ENCODE data around the gene SUPT16H. TPM values are rescaled to one million over a fixed set of nuclear protein-coding genes. Genes with fewer than 3 reads are reported as not detected.
A peak's percentile ranks its signal among the peaks of the same experiment; 100 is the strongest.

The SUPT16H gene
- total and polyA plus RNA-seq, 2 of the 13 experiments (the other 11 are each of a cell fraction or from before 2014, with no cell fraction given): 77.5 to 230 TPM

DNA sequence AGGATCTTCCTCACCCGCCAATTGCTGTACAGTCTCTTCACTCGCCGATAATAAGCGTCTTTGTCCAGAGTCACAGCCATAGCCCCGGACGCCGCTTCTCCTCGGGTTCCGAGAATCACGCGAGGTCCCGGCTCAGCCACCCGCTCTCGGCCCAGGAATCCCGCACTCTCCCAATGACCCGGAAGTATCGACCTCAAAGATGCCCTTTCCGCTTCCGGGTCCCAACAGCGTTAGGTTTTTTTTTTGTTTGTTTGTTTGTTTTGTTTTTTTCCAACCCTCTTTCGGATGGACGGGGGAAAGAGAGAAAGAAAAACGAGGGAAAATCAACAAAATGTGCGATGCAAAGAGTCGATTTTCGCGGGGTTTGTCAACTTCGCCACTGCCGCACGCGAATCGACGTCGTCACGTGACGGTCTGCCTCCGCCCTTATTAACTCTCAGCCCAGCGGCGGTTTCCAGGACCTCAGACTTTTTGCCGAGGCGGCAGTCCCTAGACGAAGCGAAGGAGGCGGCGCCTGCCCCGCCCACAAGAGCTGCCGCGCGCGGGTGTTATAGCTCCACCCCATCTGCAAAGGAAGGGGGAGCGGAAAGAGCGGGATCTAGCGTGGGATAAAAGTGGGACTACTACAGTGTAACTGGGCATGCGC lies at the start of gene SUPT16H (continued):
- TF ChIP-seq KDM5A (IDR thresholded peaks at IDR 0.05; ENCODE audit: borderline replicate concordance, low read length): peak; percentile 94
- peak; percentile 48 for TF ChIP-seq ELF3 (CRISPR knock-in tag; IDR thresholded peaks at IDR 0.05)
- TF ChIP-seq SRSF1 (optimal IDR thresholded peaks at IDR 0.05; ENCODE audit: low read depth, low read length): peak; percentile 94
- TF ChIP-seq ZNF33A (CRISPR knock-in tag; IDR thresholded peaks at IDR 0.05; ENCODE audit: borderline replicate concordance): peak; percentile 82; the same call in 1 of the 2 replicates
- TF ChIP-seq ISX (CRISPR knock-in tag; conservative IDR thresholded peaks at IDR 0.05): no peak
- TF ChIP-seq, protein P1, sequence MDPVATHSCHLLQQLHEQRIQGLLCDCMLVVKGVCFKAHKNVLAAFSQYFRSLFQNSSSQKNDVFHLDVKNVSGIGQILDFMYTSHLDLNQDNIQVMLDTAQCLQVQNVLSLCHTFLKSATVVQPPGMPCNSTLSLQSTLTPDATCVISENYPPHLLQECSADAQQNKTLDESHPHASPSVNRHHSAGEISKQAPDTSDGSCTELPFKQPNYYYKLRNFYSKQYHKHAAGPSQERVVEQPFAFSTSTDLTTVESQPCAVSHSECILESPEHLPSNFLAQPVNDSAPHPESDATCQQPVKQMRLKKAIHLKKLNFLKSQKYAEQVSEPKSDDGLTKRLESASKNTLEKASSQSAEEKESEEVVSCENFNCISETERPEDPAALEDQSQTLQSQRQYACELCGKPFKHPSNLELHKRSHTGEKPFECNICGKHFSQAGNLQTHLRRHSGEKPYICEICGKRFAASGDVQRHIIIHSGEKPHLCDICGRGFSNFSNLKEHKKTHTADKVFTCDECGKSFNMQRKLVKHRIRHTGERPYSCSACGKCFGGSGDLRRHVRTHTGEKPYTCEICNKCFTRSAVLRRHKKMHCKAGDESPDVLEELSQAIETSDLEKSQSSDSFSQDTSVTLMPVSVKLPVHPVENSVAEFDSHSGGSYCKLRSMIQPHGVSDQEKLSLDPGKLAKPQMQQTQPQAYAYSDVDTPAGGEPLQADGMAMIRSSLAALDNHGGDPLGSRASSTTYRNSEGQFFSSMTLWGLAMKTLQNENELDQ (CRISPR knock-in tag; IDR thresholded peaks at IDR 0.05; ENCODE audit: borderline replicate concordance): no peak
- no peak for TF ChIP-seq ZNF326 (CRISPR knock-in tag; IDR thresholded peaks at IDR 0.05; ENCODE audit: borderline replicate concordance)
- TF ChIP-seq ZNF556 (CRISPR knock-in tag; IDR thresholded peaks at IDR 0.05; ENCODE audit: borderline replicate concordance): no peak; the same call in 1 of the 2 replicates
- peak; percentile 98 for TF ChIP-seq ZFX (CRISPR knock-in tag; IDR thresholded peaks at IDR 0.05; ENCODE audit: low read depth)
- TF ChIP-seq ZNF879 (CRISPR knock-in tag; IDR thresholded peaks at IDR 0.05): no peak
- TF ChIP-seq, protein P2, sequence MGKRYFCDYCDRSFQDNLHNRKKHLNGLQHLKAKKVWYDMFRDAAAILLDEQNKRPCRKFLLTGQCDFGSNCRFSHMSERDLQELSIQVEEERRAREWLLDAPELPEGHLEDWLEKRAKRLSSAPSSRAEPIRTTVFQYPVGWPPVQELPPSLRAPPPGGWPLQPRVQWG (CRISPR knock-in tag; IDR thresholded peaks at IDR 0.05; ENCODE audit: borderline replicate concordance, low read depth): no peak
- TF ChIP-seq, protein P3, sequence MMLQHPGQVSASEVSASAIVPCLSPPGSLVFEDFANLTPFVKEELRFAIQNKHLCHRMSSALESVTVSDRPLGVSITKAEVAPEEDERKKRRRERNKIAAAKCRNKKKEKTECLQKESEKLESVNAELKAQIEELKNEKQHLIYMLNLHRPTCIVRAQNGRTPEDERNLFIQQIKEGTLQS (CRISPR knock-in tag; IDR thresholded peaks at IDR 0.05): peak; percentile 8; the same call in 1 of the 2 replicates
- TF ChIP-seq, protein P4, sequence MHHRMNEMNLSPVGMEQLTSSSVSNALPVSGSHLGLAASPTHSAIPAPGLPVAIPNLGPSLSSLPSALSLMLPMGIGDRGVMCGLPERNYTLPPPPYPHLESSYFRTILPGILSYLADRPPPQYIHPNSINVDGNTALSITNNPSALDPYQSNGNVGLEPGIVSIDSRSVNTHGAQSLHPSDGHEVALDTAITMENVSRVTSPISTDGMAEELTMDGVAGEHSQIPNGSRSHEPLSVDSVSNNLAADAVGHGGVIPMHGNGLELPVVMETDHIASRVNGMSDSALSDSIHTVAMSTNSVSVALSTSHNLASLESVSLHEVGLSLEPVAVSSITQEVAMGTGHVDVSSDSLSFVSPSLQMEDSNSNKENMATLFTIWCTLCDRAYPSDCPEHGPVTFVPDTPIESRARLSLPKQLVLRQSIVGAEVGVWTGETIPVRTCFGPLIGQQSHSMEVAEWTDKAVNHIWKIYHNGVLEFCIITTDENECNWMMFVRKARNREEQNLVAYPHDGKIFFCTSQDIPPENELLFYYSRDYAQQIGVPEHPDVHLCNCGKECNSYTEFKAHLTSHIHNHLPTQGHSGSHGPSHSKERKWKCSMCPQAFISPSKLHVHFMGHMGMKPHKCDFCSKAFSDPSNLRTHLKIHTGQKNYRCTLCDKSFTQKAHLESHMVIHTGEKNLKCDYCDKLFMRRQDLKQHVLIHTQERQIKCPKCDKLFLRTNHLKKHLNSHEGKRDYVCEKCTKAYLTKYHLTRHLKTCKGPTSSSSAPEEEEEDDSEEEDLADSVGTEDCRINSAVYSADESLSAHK (CRISPR knock-in tag; IDR thresholded peaks at IDR 0.05; ENCODE audit: borderline replicate concordance): peak; percentile 94; the same call in 1 of the 2 replicates
- TF ChIP-seq CAMTA2 (CRISPR knock-in tag; IDR thresholded peaks at IDR 0.05; ENCODE audit: borderline replicate concordance): 0 out of 2 replicates have a peak, but pooled peaks have one; percentile 13
- TF ChIP-seq ZC3H13 (CRISPR knock-in tag; IDR thresholded peaks at IDR 0.05): peak; percentile 71
- TF ChIP-seq, protein P5, sequence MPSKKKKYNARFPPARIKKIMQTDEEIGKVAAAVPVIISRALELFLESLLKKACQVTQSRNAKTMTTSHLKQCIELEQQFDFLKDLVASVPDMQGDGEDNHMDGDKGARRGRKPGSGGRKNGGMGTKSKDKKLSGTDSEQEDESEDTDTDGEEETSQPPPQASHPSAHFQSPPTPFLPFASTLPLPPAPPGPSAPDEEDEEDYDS (CRISPR knock-in tag; IDR thresholded peaks at IDR 0.05): peak; percentile 52; the same call in 1 of the 2 replicates
- TF ChIP-seq ZNF720 (CRISPR knock-in tag; IDR thresholded peaks at IDR 0.05): no peak
- TF ChIP-seq NCOA2 (CRISPR knock-in tag; IDR thresholded peaks at IDR 0.05): peak; percentile 38; the same call in 1 of the 2 replicates
- TF ChIP-seq, protein P6, sequence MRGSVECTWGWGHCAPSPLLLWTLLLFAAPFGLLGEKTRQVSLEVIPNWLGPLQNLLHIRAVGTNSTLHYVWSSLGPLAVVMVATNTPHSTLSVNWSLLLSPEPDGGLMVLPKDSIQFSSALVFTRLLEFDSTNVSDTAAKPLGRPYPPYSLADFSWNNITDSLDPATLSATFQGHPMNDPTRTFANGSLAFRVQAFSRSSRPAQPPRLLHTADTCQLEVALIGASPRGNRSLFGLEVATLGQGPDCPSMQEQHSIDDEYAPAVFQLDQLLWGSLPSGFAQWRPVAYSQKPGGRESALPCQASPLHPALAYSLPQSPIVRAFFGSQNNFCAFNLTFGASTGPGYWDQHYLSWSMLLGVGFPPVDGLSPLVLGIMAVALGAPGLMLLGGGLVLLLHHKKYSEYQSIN (CRISPR knock-in tag; IDR thresholded peaks at IDR 0.05; ENCODE audit: borderline replicate concordance): no peak
- TF ChIP-seq ATAD3A (CRISPR knock-in tag; IDR thresholded peaks at IDR 0.05): no peak

All from HepG2 (cell line).